ENCODE measurements around the gene MOCS2.

- no peak for TF ChIP-seq TAF1 (IDR thresholded peaks at IDR 0.05; ENCODE audit: low read depth, low read length)
- TF ChIP-seq POLR2AphosphoS5 (IDR thresholded peaks at IDR 0.05; ENCODE audit: low read depth, low read length): no peak
- no peak for TF ChIP-seq POLR2A (IDR thresholded peaks at IDR 0.05; ENCODE audit: low read depth, low read length)
- no peak for TF ChIP-seq SPI1 (IDR thresholded peaks at IDR 0.05; ENCODE audit: low read depth, low read length)
- TF ChIP-seq PAX5 (IDR thresholded peaks at IDR 0.05; ENCODE audit: insufficient read depth, low read length, severe bottlenecking): no peak
Measured at GRCh38 chr5:53066088-53066487, 43.5 kb downstream of the MOCS2 start.
